ENCODE results near the gene KAZN.
A peak's percentile ranks its signal among the peaks of the same experiment; 100 is the strongest.

The KAZN gene

DNA sequence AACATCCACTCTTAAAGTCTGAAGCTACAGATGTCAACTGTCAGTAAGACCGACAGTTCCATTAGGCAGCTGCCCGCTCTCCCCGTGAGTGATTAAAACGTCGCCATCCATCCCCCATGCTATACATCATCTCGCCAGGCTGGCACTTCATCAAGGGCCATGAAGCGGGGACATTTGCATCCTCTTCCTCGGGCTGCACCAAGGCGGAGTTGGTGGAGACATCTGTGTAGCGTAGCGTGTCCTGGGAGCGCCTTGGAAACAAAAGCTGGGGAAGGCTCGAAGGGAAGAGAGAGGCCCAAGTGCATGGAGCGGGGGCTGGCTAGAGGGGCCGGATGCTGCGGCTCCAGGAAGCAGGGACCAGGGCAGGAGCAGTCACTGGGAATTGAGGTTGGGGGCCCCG is 250.1 kb downstream of the KAZN start:
- no peaks in the 10 kb centered on the region for H3K36me3 ChIP-seq (ENCODE audit: insufficient read depth, low read length)
- no peaks in the 10 kb centered on the region for H3K79me2 ChIP-seq (ENCODE audit: insufficient read depth, low read length)
- TF ChIP-seq, protein P1, sequence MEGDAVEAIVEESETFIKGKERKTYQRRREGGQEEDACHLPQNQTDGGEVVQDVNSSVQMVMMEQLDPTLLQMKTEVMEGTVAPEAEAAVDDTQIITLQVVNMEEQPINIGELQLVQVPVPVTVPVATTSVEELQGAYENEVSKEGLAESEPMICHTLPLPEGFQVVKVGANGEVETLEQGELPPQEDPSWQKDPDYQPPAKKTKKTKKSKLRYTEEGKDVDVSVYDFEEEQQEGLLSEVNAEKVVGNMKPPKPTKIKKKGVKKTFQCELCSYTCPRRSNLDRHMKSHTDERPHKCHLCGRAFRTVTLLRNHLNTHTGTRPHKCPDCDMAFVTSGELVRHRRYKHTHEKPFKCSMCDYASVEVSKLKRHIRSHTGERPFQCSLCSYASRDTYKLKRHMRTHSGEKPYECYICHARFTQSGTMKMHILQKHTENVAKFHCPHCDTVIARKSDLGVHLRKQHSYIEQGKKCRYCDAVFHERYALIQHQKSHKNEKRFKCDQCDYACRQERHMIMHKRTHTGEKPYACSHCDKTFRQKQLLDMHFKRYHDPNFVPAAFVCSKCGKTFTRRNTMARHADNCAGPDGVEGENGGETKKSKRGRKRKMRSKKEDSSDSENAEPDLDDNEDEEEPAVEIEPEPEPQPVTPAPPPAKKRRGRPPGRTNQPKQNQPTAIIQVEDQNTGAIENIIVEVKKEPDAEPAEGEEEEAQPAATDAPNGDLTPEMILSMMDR (conservative IDR thresholded peaks at IDR 0.05; ENCODE audit: low read length) = no peak
- TF ChIP-seq EZH2phosphoT487 (IDR thresholded peaks at IDR 0.05; ENCODE audit: borderline replicate concordance) = no peak
- H3K9me3 ChIP-seq (ENCODE audit: insufficient read depth, low read depth, low read length) = no peaks in the 10 kb centered on the region
- H3F3A ChIP-seq (ENCODE audit: low read depth) = no peaks in the 10 kb centered on the region
- no peaks in the 10 kb centered on the region for H3K4me1 ChIP-seq (ENCODE audit: insufficient read depth, low read length, poor library complexity, severe bottlenecking)
- H3K27me3 ChIP-seq (ENCODE audit: insufficient read depth, low read length, poor library complexity, severe bottlenecking) = no peaks in the 10 kb centered on the region
- no peak overlapping the region for H3K4me2 ChIP-seq (ENCODE audit: low read depth, low read length, poor library complexity, severe bottlenecking)
- H3K9ac ChIP-seq (ENCODE audit: low read depth, low read length, poor library complexity, severe bottlenecking) = no peak overlapping the region
- no peak overlapping the region for H2AFZ ChIP-seq (ENCODE audit: low read length)
- H3K4me3 ChIP-seq (ENCODE audit: low read length, poor library complexity, severe bottlenecking) = no peak overlapping the region
- H3K9me2 ChIP-seq (replicated peaks; ENCODE audit: low read depth, low read length) = no peaks in the 10 kb centered on the region
- no peaks in the 10 kb centered on the region for H4K20me1 ChIP-seq (ENCODE audit: insufficient read depth, low read length, poor library complexity, severe bottlenecking)

DNA sequence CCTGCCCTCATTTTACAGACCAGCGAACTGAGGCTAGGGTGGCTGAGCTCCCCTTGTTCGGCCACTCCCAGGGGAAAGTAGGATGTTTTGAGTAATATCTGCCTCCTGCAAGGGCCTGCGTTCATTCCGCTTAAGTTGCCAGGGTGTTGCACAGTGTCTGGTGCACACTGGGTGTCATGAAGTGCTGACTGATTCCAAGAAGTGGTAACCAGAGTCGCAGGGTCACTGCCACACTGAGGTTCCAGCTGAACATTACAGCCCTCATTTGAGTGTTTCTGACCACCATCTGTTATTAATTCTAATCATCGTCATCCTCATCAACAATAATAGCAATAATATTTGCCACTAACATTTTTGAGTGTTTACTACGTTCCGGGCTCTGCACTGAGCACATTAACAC is 250.6 kb downstream of the KAZN start:
- Histone ChIP-seq H3K9me2 (replicated peaks; ENCODE audit: low read depth, low read length) (no peaks in the 10 kb centered on the region), H2AFZ (ENCODE audit: low read length) (no peak overlapping the region), H3K9ac (ENCODE audit: low read depth, low read length, poor library complexity, severe bottlenecking) (no peak overlapping the region), H3K79me2 (ENCODE audit: insufficient read depth, low read length) (no peaks in the 10 kb centered on the region), H3K4me2 (ENCODE audit: low read depth, low read length, poor library complexity, severe bottlenecking) (no peak overlapping the region), H3F3A (ENCODE audit: low read depth) (no peaks in the 10 kb centered on the region), H3K9me3 (ENCODE audit: insufficient read depth, low read depth, low read length) (no peaks in the 10 kb centered on the region), H3K36me3 (ENCODE audit: insufficient read depth, low read length) (no peaks in the 10 kb centered on the region), H3K4me3 (ENCODE audit: low read length, poor library complexity, severe bottlenecking) (no peak overlapping the region), H3K27me3 (ENCODE audit: insufficient read depth, low read length, poor library complexity, severe bottlenecking) (no peaks in the 10 kb centered on the region), H4K20me1 (ENCODE audit: insufficient read depth, low read length, poor library complexity, severe bottlenecking) (no peaks in the 10 kb centered on the region), H3K4me1 (ENCODE audit: insufficient read depth, low read length, poor library complexity, severe bottlenecking) (no peaks in the 10 kb centered on the region)
- TF ChIP-seq, protein P1 (conservative IDR thresholded peaks at IDR 0.05; ENCODE audit: low read length) = no peak
- TF ChIP-seq EZH2phosphoT487 (IDR thresholded peaks at IDR 0.05; ENCODE audit: borderline replicate concordance) = no peak

DNA sequence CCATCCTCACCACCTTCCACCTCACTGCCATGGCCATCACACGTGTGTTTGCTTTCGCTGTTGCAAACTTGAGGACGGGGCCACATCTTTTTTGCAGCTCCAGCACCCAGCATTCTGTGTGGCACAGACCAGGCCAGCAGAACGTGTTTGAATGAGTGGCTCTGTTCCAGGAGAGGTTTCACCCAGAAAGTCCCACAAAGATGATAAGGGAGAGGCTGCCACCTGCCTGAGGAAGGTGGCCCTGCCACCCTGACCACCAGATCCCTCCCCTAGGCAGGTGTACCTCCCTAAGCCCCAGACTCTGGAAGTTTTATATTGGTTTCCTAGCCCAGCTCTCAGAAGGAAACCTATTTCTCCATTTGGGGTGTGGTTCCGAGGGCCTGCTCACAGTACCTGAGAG is 252.1 kb downstream of the KAZN start:
- no peaks in the 10 kb centered on the region for H3K4me1 ChIP-seq (ENCODE audit: insufficient read depth, low read length, poor library complexity, severe bottlenecking)
- TF ChIP-seq, protein P1 (conservative IDR thresholded peaks at IDR 0.05; ENCODE audit: low read length) = peak; percentile 15; the same call in 1 of the 2 replicates
- no peak for TF ChIP-seq EZH2phosphoT487 (IDR thresholded peaks at IDR 0.05; ENCODE audit: borderline replicate concordance)
- no peaks in the 10 kb centered on the region for H3K36me3 ChIP-seq (ENCODE audit: insufficient read depth, low read length)
- no peaks in the 10 kb centered on the region for H3K9me2 ChIP-seq (replicated peaks; ENCODE audit: low read depth, low read length)
- H3F3A ChIP-seq (ENCODE audit: low read depth) = no peaks in the 10 kb centered on the region
- H3K4me2 ChIP-seq (ENCODE audit: low read depth, low read length, poor library complexity, severe bottlenecking) = no peak overlapping the region
- no peak overlapping the region for H2AFZ ChIP-seq (ENCODE audit: low read length)
- H3K9ac ChIP-seq (ENCODE audit: low read depth, low read length, poor library complexity, severe bottlenecking) = no peak overlapping the region
- no peaks in the 10 kb centered on the region for H4K20me1 ChIP-seq (ENCODE audit: insufficient read depth, low read length, poor library complexity, severe bottlenecking)
- H3K79me2 ChIP-seq (ENCODE audit: insufficient read depth, low read length) = no peaks in the 10 kb centered on the region
- no peaks in the 10 kb centered on the region for H3K27me3 ChIP-seq (ENCODE audit: insufficient read depth, low read length, poor library complexity, severe bottlenecking)
- H3K9me3 ChIP-seq (ENCODE audit: insufficient read depth, low read depth, low read length) = no peaks in the 10 kb centered on the region
- H3K4me3 ChIP-seq (ENCODE audit: low read length, poor library complexity, severe bottlenecking) = no peak overlapping the region
